HEK293 (cell line): ENCODE data around the gene GDA.

Experiments used
- ATF2 ChIP-seq: fragments of 450-650 bp; formaldehyde crosslinking; IDR thresholded peaks from 2 replicates; pipeline ENCODE4 v1.5.1; 2016; ENCODE audit warnings: missing biosample characterization, missing genetic modification characterization, low read depth
- REPIN1 ChIP-seq: fragments of 450-650 bp; formaldehyde crosslinking; IDR thresholded peaks from 2 replicates; pipeline ENCODE4 v1.5.1; 2017; ENCODE audit warnings: missing biosample characterization, missing genetic modification characterization, low read depth
- REST ChIP-seq: fragments of 450-650 bp; formaldehyde crosslinking; IDR thresholded peaks from 2 replicates; pipeline ENCODE4 v1.5.1; 2016; ENCODE audit warnings: missing biosample characterization, missing genetic modification characterization
- YY2 ChIP-seq: fragments of 450-650 bp; formaldehyde crosslinking; IDR thresholded peaks from 2 replicates; pipeline ENCODE4 v1.5.1; 2016; ENCODE audit warnings: missing biosample characterization, missing genetic modification characterization
- ZBTB26 ChIP-seq: fragments of 450-650 bp; formaldehyde crosslinking; optimal IDR thresholded peaks from 2 replicates; pipeline ENCODE3; 2016; ENCODE audit warnings: missing biosample characterization, mild to moderate bottlenecking, missing genetic modification characterization
- ZNF169 ChIP-seq: fragments of 450-650 bp; formaldehyde crosslinking; IDR thresholded peaks from 2 replicates; pipeline ENCODE4 v1.5.1; 2016; ENCODE audit warnings: missing biosample characterization, missing genetic modification characterization
- ZNF248 ChIP-seq: fragments of 450-650 bp; formaldehyde crosslinking; IDR thresholded peaks from 2 replicates; pipeline ENCODE4 v1.5.1; 2017; ENCODE audit warnings: missing biosample characterization, missing genetic modification characterization
- ZNF324 ChIP-seq: fragments of 450-650 bp; formaldehyde crosslinking; IDR thresholded peaks from 2 replicates; pipeline ENCODE4 v1.5.1; 2016; ENCODE audit warnings: missing biosample characterization, missing genetic modification characterization
- ZNF549 ChIP-seq: fragments of 450-650 bp; IDR thresholded peaks from 2 replicates; pipeline ENCODE4 v1.5.1; 2018; ENCODE audit warnings: missing biosample characterization, missing genetic modification characterization, mild to moderate bottlenecking, inconsistent platforms, moderate library complexity
- ZNF660 ChIP-seq: fragments of 450-650 bp; IDR thresholded peaks from 2 replicates; pipeline ENCODE4 v1.5.1; 2018; ENCODE audit warnings: missing biosample characterization, mild to moderate bottlenecking, missing genetic modification characterization
- TF ChIP-seq, protein P1 (sequence below): fragments of 450-650 bp; formaldehyde crosslinking; IDR thresholded peaks from 2 replicates; pipeline ENCODE4 v1.5.1; 2016; ENCODE audit warnings: missing biosample characterization, missing genetic modification characterization
- TF ChIP-seq, protein P2 (sequence below): fragments of 450-650 bp; formaldehyde crosslinking; IDR thresholded peaks from 2 replicates; pipeline ENCODE4 v1.5.1; 2016; ENCODE audit warnings: missing biosample characterization, missing genetic modification characterization
- TF ChIP-seq, protein P3 (sequence below): fragments of 450-650 bp; formaldehyde crosslinking; IDR thresholded peaks from 2 replicates; pipeline ENCODE4 v1.5.1; 2016; ENCODE audit warnings: missing biosample characterization, missing genetic modification characterization, low read depth

DNA sequence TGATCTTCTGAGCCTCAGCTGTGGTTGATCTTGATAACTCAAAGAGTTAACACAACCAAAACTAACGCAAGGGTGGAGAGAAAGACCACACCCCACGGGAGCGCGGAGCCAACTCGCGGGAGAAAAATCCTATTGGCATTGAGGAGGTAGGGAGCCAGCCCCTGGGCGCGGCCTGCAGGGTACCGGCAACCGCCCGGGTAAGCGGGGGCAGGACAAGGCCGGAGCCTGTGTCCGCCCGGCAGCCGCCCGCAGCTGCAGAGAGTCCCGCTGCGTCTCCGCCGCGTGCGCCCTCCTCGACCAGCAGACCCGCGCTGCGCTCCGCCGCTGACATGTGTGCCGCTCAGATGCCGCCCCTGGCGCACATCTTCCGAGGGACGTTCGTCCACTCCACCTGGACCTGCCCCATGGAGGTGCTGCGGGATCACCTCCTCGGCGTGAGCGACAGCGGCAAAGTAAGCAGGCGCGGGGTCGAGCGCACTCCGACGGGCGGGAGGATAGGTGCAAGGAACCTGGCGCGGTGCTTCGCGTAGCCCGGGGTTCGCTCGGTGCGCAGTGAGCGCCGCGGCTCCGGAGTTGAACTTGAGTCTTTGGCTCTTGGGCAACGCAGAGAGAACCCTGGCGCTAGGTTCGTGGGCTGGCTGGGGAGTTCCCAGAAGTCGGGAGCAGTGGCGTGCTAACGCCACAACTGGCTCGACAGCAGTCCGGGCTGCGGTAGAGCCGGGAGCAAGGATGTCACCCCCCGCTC, at the start of gene GDA:
- TF ChIP-seq ZBTB26 (tag by site-specific recombination) (no peak), ZNF248 (no peak), REST (tag by site-specific recombination) (no peak), ZNF324 (no peak), ZNF549 (tag by site-specific recombination) (no peak), ATF2 (tag by site-specific recombination) (no peak), ZNF660 (tag by site-specific recombination) (no peak), REPIN1 (tag by site-specific recombination) (no peak), ZNF169 (no peak), YY2 (tag by site-specific recombination) (no peak)
- TF ChIP-seq, protein P1, sequence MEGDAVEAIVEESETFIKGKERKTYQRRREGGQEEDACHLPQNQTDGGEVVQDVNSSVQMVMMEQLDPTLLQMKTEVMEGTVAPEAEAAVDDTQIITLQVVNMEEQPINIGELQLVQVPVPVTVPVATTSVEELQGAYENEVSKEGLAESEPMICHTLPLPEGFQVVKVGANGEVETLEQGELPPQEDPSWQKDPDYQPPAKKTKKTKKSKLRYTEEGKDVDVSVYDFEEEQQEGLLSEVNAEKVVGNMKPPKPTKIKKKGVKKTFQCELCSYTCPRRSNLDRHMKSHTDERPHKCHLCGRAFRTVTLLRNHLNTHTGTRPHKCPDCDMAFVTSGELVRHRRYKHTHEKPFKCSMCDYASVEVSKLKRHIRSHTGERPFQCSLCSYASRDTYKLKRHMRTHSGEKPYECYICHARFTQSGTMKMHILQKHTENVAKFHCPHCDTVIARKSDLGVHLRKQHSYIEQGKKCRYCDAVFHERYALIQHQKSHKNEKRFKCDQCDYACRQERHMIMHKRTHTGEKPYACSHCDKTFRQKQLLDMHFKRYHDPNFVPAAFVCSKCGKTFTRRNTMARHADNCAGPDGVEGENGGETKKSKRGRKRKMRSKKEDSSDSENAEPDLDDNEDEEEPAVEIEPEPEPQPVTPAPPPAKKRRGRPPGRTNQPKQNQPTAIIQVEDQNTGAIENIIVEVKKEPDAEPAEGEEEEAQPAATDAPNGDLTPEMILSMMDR (tag by site-specific recombination), result no peak
- TF ChIP-seq, protein P2, sequence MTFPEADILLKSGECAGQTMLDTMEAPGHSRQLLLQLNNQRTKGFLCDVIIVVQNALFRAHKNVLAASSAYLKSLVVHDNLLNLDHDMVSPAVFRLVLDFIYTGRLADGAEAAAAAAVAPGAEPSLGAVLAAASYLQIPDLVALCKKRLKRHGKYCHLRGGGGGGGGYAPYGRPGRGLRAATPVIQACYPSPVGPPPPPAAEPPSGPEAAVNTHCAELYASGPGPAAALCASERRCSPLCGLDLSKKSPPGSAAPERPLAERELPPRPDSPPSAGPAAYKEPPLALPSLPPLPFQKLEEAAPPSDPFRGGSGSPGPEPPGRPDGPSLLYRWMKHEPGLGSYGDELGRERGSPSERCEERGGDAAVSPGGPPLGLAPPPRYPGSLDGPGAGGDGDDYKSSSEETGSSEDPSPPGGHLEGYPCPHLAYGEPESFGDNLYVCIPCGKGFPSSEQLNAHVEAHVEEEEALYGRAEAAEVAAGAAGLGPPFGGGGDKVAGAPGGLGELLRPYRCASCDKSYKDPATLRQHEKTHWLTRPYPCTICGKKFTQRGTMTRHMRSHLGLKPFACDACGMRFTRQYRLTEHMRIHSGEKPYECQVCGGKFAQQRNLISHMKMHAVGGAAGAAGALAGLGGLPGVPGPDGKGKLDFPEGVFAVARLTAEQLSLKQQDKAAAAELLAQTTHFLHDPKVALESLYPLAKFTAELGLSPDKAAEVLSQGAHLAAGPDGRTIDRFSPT (tag by site-specific recombination), result no peak
- TF ChIP-seq, protein P3, sequence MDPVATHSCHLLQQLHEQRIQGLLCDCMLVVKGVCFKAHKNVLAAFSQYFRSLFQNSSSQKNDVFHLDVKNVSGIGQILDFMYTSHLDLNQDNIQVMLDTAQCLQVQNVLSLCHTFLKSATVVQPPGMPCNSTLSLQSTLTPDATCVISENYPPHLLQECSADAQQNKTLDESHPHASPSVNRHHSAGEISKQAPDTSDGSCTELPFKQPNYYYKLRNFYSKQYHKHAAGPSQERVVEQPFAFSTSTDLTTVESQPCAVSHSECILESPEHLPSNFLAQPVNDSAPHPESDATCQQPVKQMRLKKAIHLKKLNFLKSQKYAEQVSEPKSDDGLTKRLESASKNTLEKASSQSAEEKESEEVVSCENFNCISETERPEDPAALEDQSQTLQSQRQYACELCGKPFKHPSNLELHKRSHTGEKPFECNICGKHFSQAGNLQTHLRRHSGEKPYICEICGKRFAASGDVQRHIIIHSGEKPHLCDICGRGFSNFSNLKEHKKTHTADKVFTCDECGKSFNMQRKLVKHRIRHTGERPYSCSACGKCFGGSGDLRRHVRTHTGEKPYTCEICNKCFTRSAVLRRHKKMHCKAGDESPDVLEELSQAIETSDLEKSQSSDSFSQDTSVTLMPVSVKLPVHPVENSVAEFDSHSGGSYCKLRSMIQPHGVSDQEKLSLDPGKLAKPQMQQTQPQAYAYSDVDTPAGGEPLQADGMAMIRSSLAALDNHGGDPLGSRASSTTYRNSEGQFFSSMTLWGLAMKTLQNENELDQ (tag by site-specific recombination), result no peak
